Forelimb muscle (tissue), 1 donor: ENCODE measurements around the gene SLC6A6. TPM values are rescaled to one million over a fixed set of nuclear protein-coding genes. Genes with fewer than 3 reads are reported as not detected.

Source experiments
- DNase-seq: peaks from one replicate; pipeline ENCODE4 v3.0.0-alpha.2; 2013; ENCODE audit warnings: low read depth
- polyA plus RNA-seq: library from polyadenylated mRNA; unstranded; fragments of 120-200 nt; gene quantifications from one replicate; pipeline ENCODE4 v1.2.1, GENCODE V29; 2013; ENCODE audit not compliant: insufficient read length

Gene SLC6A6
- polyA plus RNA-seq, 1 donor: 4.9 TPM

- no peak for DNase-seq
Observed at GRCh38 chr3:14520967-14521366, 118.6 kb downstream of the SLC6A6 start.

- no peak for DNase-seq
Observed at GRCh38 chr3:14521611-14522010, 119.2 kb downstream of the SLC6A6 start.

- DNase-seq: no peak
Observed at GRCh38 chr3:14522129-14522691, 119.8 kb downstream of the SLC6A6 start.

GRCh38 chr3:14522768-14523167 lies 120.4 kb downstream of the SLC6A6 start:
- no peak for DNase-seq

GRCh38 chr3:14523792-14524191 lies 121.4 kb downstream of the SLC6A6 start:
- DNase-seq: no peak

GRCh38 chr3:14524311-14524711 lies 121.9 kb downstream of the SLC6A6 start:
- no peak for DNase-seq

GRCh38 chr3:14524920-14525660 lies 122.7 kb downstream of the SLC6A6 start:
- no peak for DNase-seq

GRCh38 chr3:14525685-14526631 lies 123.6 kb downstream of the SLC6A6 start:
- peak; percentile 35 for DNase-seq

- DNase-seq: no peak
Observed at GRCh38 chr3:14528081-14528480, 125.7 kb downstream of the SLC6A6 start.

GRCh38 chr3:14531856-14532395 lies 129.5 kb downstream of the SLC6A6 start:
- no peak for DNase-seq

GRCh38 chr3:14532691-14533456 lies 130.5 kb downstream of the SLC6A6 start:
- DNase-seq: no peak

- no peak for DNase-seq
Observed at GRCh38 chr3:14533457-14533958, 131.1 kb downstream of the SLC6A6 start.

GRCh38 chr3:14534516-14535191 lies 132.2 kb downstream of the SLC6A6 start:
- no peak for DNase-seq

- DNase-seq: no peak
Observed at GRCh38 chr3:14535616-14536015, 133.2 kb downstream of the SLC6A6 start.

- DNase-seq: no peak
Observed at GRCh38 chr3:14536055-14536815, 133.8 kb downstream of the SLC6A6 start.

- DNase-seq: no peak
Observed at GRCh38 chr3:14536837-14537589, 134.6 kb downstream of the SLC6A6 start.

- no peak for DNase-seq
Observed at GRCh38 chr3:14537590-14538450, 135.4 kb downstream of the SLC6A6 start.

GRCh38 chr3:14538451-14539088 lies 136.2 kb downstream of the SLC6A6 start:
- no peak for DNase-seq
